HepG2 (cell line): ENCODE data around the gene MYO9A. TPM values are rescaled to one million over a fixed set of nuclear protein-coding genes. Genes with fewer than 3 reads are reported as not detected.

Source experiments
- ATAC-seq: fragments of 200-7000 bp; cut with Tn5 transposase; 3 replicates; pipeline ENCODE4 v1.9.1; 2020; ENCODE audit warnings: mild to moderate bottlenecking, moderate library complexity
- BruUV-seq: library from RNA; stranded (reverse); fragments of 400-500 nt; replicated peaks from 2 replicates; lab custom pipeline; 2021; lab: Mats Ljungman, UMichigan
- CTCF ChIA-PET: fragments of 300-600 bp; formaldehyde crosslinking; extraction: SDS; loops from one replicate; lab custom pipeline; 2021; ENCODE audit warnings: low total read pairs, inconsistent platforms, low intra/inter-chr PET ratio; lab: Yijun Ruan, JAX
- POLR2A ChIA-PET: fragments of 350-600 bp; sonication (Branson Sonifier 250); formaldehyde crosslinking; loops from one replicate; lab custom pipeline; 2020; ENCODE audit warnings: antibody characterized with exemption, inconsistent platforms; lab: Yijun Ruan, JAX
- DNase-seq: peaks from one replicate; pipeline ENCODE4 v3.0.0-alpha.2; 2015; ENCODE audit warnings: low spot score
- FAIRE-seq: peaks from 3 replicates; lab custom pipeline; 2011; peaks lifted over from hg19 to GRCh38; lab: Jason Lieb, UNC
- H2AFZ ChIP-seq: one replicate; pipeline ENCODE4 v1.6.1; 2011; ENCODE audit warnings: low read length, inconsistent platforms
- H3K27ac ChIP-seq: fragments of 300-600 bp; 3 replicates; pipeline ENCODE4 v1.8.0; 2011; ENCODE audit warnings: mixed run types, mild to moderate bottlenecking, mixed read lengths, low read length, inconsistent platforms; ENCODE audit not compliant: insufficient read depth; ENCODE audit errors: extremely low read length
- H3K27me3 ChIP-seq, 2 experiments: fragments of 200-600 bp in 1 of 2; 2 replicates in 1 of 2; 3 replicates in 1 of 2; pipeline versions ENCODE4 v1.6.0 to v1.8.0; 2011; ENCODE audit warnings: low read length in 2 of 2, mild to moderate bottlenecking in 2 of 2, moderate library complexity in 2 of 2, inconsistent platforms in 1 of 2; ENCODE audit not compliant: insufficient read depth in 2 of 2, control insufficient read depth in 1 of 2
- H3K36me3 ChIP-seq, 2 experiments: fragments of 200-600 bp in 1 of 2; replicated peaks in 1 of 2; 2 replicates in 1 of 2; 3 replicates in 1 of 2; pipeline versions ENCODE4 v1.5.1 to v1.8.0; 2011; ENCODE audit warnings: low read length in 2 of 2, inconsistent platforms in 1 of 2; ENCODE audit not compliant: insufficient read depth in 2 of 2, control insufficient read depth in 1 of 2
- H3K4me1 ChIP-seq: 2 replicates; pipeline ENCODE4 v1.5.1; 2012; ENCODE audit warnings: low read length, inconsistent platforms; ENCODE audit not compliant: insufficient read depth
- H3K4me2 ChIP-seq: 2 replicates; pipeline ENCODE4 v1.6.0; 2011; ENCODE audit warnings: low read depth, low read length, inconsistent platforms
- H3K4me3 ChIP-seq, 3 experiments: fragments of 200-600 bp in 1 of 3; sonication (generic), shearing (Covaris generic) in 1 of 3; replicated peaks in 1 of 3; 2 replicates each; pipeline ENCODE4 v1.5.1; 2011 to 2016; ENCODE audit warnings: low read length in 3 of 3, inconsistent platforms in 2 of 3, low read depth in 2 of 3, mild to moderate bottlenecking in 2 of 3, control low read depth in 1 of 3, mixed read lengths in 1 of 3; ENCODE audit not compliant: insufficient read depth in 1 of 3
- H3K79me2 ChIP-seq: one replicate; pipeline ENCODE4 v1.6.1; 2011; ENCODE audit warnings: low read length, inconsistent platforms; ENCODE audit not compliant: insufficient read depth
- H3K9ac ChIP-seq: 2 replicates; pipeline ENCODE4 v1.6.0; 2011; ENCODE audit warnings: mild to moderate bottlenecking, low read depth, low read length, inconsistent platforms; ENCODE audit not compliant: insufficient read depth
- H3K9me3 ChIP-seq: 2 replicates; pipeline ENCODE4 v1.5.1; 2012; ENCODE audit warnings: mild to moderate bottlenecking, low read length
- H4K20me1 ChIP-seq: 2 replicates; pipeline ENCODE4 v1.6.0; 2011; ENCODE audit warnings: inconsistent platforms, mild to moderate bottlenecking, low read length, moderate library complexity; ENCODE audit not compliant: insufficient read depth
- ARNT ChIP-seq: fragments of 450-650 bp; IDR thresholded peaks from 2 replicates; pipeline ENCODE4 v1.6.1; 2017
- ATF1 ChIP-seq: IDR thresholded peaks from 2 replicates; pipeline ENCODE4 v1.6.1; 2016; ENCODE audit warnings: mild to moderate bottlenecking, control low read depth
- EHMT2 ChIP-seq: fragments of 200-600 bp; sonication (generic); IDR thresholded peaks from 2 replicates; pipeline ENCODE4 v1.7.0; 2017; ENCODE audit warnings: antibody characterized with exemption, low read depth, low read length, borderline replicate concordance
- GATAD1 ChIP-seq: IDR thresholded peaks from 2 replicates; pipeline ENCODE4 v1.6.1; 2016; ENCODE audit warnings: missing genetic modification reagents, missing compliant biosample characterization
- JDP2 ChIP-seq: sonication (generic); formaldehyde crosslinking; IDR thresholded peaks from 2 replicates; pipeline ENCODE4 v1.8.1; 2022; ENCODE audit warnings: missing genetic modification reagents, borderline replicate concordance
- NAIF1 ChIP-seq: sonication (generic); formaldehyde crosslinking; IDR thresholded peaks from 2 replicates; pipeline ENCODE4 v1.5.0; 2020; ENCODE audit warnings: mild to moderate bottlenecking, missing genetic modification reagents, borderline replicate concordance
- NFE2 ChIP-seq: sonication (generic); formaldehyde crosslinking; IDR thresholded peaks from 2 replicates; pipeline ENCODE4 v1.4.0; 2020; ENCODE audit warnings: missing genetic modification reagents
- POGZ ChIP-seq: sonication (generic); formaldehyde crosslinking; IDR thresholded peaks from 2 replicates; pipeline ENCODE4 v1.4.0; 2020; ENCODE audit warnings: mild to moderate bottlenecking, missing genetic modification reagents
- ZFP41 ChIP-seq: sonication (generic); formaldehyde crosslinking; IDR thresholded peaks from 2 replicates; pipeline ENCODE4 v1.4.0; 2020; ENCODE audit warnings: mild to moderate bottlenecking, missing genetic modification reagents, borderline replicate concordance
- ZKSCAN1 ChIP-seq: fragments of 150-350 bp; IDR thresholded peaks from 2 replicates; pipeline ENCODE4 v1.6.1; 2014; ENCODE audit warnings: low read length
- ZNF160 ChIP-seq: sonication (generic); formaldehyde crosslinking; IDR thresholded peaks from 2 replicates; pipeline ENCODE4 v1.8.0; 2022; ENCODE audit warnings: mild to moderate bottlenecking, inconsistent platforms, missing genetic modification reagents
- WGBS: methylation state at CpG from one replicate; pipeline ENCODE4 v1.1.6; 2017; ENCODE audit warnings: low lambda C conversion rate; 5-methylcytosine and 5-hydroxymethylcytosine counted together
- in situ Hi-C: cut with HindIII; loops from 2 replicates; pipeline ENCODE4 v1.10.0; 2017; ENCODE audit warnings: low pct_unique_long_range_greater_than_20kb; ENCODE audit not compliant: extremely low pct_ligation_motif_present
- intact Hi-C: fragments of 100-400 bp; cut with micrococcal nuclease; formaldehyde crosslinking; loops from one replicate; pipeline ENCODE4 v1.10.0; 2022; ENCODE audit not compliant: unreplicated experiment
- polyA plus RNA-seq, 8 experiments: library from polyadenylated mRNA; depleted of rRNA in 3 of 8; stranded (reverse) in 7 of 8; unstranded in 1 of 8; fragments of >200 nt; fragmentation: Illumina TruSeq in 4 of 8; extraction: Trizol in 4 of 8; gene quantifications; 2 replicates each; pipeline versions ENCODE4 v1.2.1 to v1.2.3, GENCODE V29; 2011 to 2016; ENCODE audit warnings: low read depth in 4 of 8, missing spikeins in 1 of 8, mixed read lengths in 1 of 8; ENCODE audit not compliant: insufficient read depth in 1 of 8
- total RNA-seq, 5 experiments: library from RNA; depleted of rRNA; stranded (reverse); fragments of >200 nt; fragmentation: Illumina TruSeq; extraction: Trizol; gene quantifications; 2 replicates each; pipeline ENCODE4 v1.2.3, GENCODE V29; 2016; ENCODE audit warnings: low read depth in 1 of 5
- TF ChIP-seq, protein P1 (sequence below): sonication (generic); formaldehyde crosslinking; IDR thresholded peaks from 2 replicates; pipeline ENCODE4 v1.5.1; 2020; ENCODE audit warnings: mild to moderate bottlenecking, missing genetic modification reagents, moderate library complexity
- TF ChIP-seq, protein P2 (sequence below): sonication (generic); formaldehyde crosslinking; IDR thresholded peaks from 2 replicates; pipeline ENCODE4 v1.4.0; 2020; ENCODE audit warnings: missing genetic modification reagents
- TF ChIP-seq, protein P3 (sequence below): sonication (generic); formaldehyde crosslinking; IDR thresholded peaks from 2 replicates; pipeline ENCODE4 v1.5.1; 2020; ENCODE audit warnings: missing genetic modification reagents, mild to moderate bottlenecking, borderline replicate concordance

MYO9A gene
- total and polyA plus RNA-seq, 2 of the 13 experiments (the other 11 are each of a cell fraction or from before 2014, with no cell fraction given): 4.8 to 15.3 TPM

DNA sequence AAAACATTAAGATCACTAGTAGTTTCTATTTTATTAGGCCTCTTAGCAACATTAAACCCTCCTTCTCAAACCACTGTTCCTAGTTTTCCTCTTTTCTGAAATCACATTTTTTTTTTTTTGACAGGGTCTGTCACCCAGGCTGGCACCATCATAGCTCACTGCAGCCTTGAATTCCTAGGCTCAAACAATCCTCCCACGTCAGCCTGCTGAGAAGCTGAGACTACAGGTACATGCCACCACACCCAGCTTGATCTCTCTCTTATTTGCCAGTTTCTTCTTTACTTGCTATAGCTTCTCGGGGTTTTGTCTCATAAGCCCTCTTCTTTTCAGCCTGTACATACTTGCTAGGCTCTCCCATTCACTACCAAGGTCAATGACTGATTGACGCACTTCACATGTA, 28.3 kb upstream of the MYO9A start:
- ChIA-PET CTCF (no interaction called here), POLR2A (no interaction called here)
- FAIRE-seq (no peak), ATAC-seq (no peak), DNase-seq (no peak)
- WGBS: 28% methylated on average over 3 of the region's 3 CpGs
- in situ Hi-C loops: no loop called here
- Histone ChIP-seq H2AFZ (no peak overlapping the region), H3K79me2 (no peaks in the 10 kb centered on the region), H3K4me1 (peaks cover 7% of the 10 kb centered on the region), H4K20me1 (no peaks in the 10 kb centered on the region), H3K9ac (no peak overlapping the region), H3K27me3 (peaks cover 3 to 17% of the 10 kb centered on the region in 2 experiments; a peak in 3 of 5 replicates), H3K9me3 (no peaks in the 10 kb centered on the region), H3K36me3 (no peaks in the 10 kb centered on the region), H3K4me3 (no peak overlapping the region), H3K4me2 (no peak overlapping the region), H3K27ac (no peak overlapping the region)
- intact Hi-C loops: no loop called here
- no TSS peak for BruUV-seq
- no peak for TF ChIP-seq POGZ (CRISPR knock-in tag)
- TF ChIP-seq, protein P1, sequence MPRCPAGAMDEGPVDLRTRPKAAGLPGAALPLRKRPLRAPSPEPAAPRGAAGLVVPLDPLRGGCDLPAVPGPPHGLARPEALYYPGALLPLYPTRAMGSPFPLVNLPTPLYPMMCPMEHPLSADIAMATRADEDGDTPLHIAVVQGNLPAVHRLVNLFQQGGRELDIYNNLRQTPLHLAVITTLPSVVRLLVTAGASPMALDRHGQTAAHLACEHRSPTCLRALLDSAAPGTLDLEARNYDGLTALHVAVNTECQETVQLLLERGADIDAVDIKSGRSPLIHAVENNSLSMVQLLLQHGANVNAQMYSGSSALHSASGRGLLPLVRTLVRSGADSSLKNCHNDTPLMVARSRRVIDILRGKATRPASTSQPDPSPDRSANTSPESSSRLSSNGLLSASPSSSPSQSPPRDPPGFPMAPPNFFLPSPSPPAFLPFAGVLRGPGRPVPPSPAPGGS (CRISPR knock-in tag): no peak
- TF ChIP-seq ATF1 (CRISPR knock-in tag): no peak
- TF ChIP-seq GATAD1 (CRISPR knock-in tag): no peak
- TF ChIP-seq ZFP41 (CRISPR knock-in tag): no peak
- no peak for TF ChIP-seq ARNT
- TF ChIP-seq NAIF1 (CRISPR knock-in tag): no peak
- TF ChIP-seq, protein P2, sequence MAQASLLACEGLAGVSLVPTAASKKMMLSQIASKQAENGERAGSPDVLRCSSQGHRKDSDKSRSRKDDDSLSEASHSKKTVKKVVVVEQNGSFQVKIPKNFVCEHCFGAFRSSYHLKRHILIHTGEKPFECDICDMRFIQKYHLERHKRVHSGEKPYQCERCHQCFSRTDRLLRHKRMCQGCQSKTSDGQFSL (CRISPR knock-in tag): no peak
- TF ChIP-seq ZNF160 (CRISPR knock-in tag): no peak
- TF ChIP-seq JDP2 (CRISPR knock-in tag): no peak
- no peak for TF ChIP-seq NFE2 (CRISPR knock-in tag)
- TF ChIP-seq, protein P3, sequence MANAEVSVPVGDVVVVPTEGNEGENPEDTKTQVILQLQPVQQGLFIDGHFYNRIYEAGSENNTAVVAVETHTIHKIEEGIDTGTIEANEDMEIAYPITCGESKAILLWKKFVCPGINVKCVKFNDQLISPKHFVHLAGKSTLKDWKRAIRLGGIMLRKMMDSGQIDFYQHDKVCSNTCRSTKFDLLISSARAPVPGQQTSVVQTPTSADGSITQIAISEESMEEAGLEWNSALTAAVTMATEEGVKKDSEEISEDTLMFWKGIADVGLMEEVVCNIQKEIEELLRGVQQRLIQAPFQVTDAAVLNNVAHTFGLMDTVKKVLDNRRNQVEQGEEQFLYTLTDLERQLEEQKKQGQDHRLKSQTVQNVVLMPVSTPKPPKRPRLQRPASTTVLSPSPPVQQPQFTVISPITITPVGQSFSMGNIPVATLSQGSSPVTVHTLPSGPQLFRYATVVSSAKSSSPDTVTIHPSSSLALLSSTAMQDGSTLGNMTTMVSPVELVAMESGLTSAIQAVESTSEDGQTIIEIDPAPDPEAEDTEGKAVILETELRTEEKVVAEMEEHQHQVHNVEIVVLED: no peak
- TF ChIP-seq EHMT2: no peak
- TF ChIP-seq ZKSCAN1: no peak
